DMS 273 (cell line): ENCODE results near the gene FEM1C.
"Not testable (repeated sequence)": the region's sequence is repeated elsewhere in the genome, so short reads cannot be mapped to it uniquely, and the experiment has no call there.

Source experiments
- DNase-seq: peaks from one replicate; lab custom pipeline; 2025; ENCODE audit not compliant: unreplicated experiment; lab: John Stamatoyannopoulos, UW

The FEM1C gene

GRCh38 chr5:115479166-115479873 is 65.3 kb downstream of the FEM1C start:
- DNase-seq = not testable (repeated sequence)

- no peak for DNase-seq
Observed at GRCh38 chr5:115478281-115478680, 66.3 kb downstream of the FEM1C start.

GRCh38 chr5:115477581-115477980 is 67.0 kb downstream of the FEM1C start:
- DNase-seq = no peak

GRCh38 chr5:115475788-115476187 is 68.8 kb downstream of the FEM1C start:
- no peak for DNase-seq

GRCh38 chr5:115472271-115473025 is 72.1 kb downstream of the FEM1C start:
- DNase-seq = peak; percentile 56

- DNase-seq = peak; percentile 55
Observed at GRCh38 chr5:115471345-115472063, 73.1 kb downstream of the FEM1C start.

- no peak for DNase-seq
Observed at GRCh38 chr5:115470921-115471320, 73.7 kb downstream of the FEM1C start.
